Inflammatory macrophage treated with lipopolysaccharide for 1 hour (primary cell): ENCODE measurements around the gene ATG16L2.

Experiments
- DNase-seq, 2 donors: peaks; one replicate each; pipeline ENCODE4 v3.0.0-alpha.2; 2020 to 2022

Gene ATG16L2

DNA sequence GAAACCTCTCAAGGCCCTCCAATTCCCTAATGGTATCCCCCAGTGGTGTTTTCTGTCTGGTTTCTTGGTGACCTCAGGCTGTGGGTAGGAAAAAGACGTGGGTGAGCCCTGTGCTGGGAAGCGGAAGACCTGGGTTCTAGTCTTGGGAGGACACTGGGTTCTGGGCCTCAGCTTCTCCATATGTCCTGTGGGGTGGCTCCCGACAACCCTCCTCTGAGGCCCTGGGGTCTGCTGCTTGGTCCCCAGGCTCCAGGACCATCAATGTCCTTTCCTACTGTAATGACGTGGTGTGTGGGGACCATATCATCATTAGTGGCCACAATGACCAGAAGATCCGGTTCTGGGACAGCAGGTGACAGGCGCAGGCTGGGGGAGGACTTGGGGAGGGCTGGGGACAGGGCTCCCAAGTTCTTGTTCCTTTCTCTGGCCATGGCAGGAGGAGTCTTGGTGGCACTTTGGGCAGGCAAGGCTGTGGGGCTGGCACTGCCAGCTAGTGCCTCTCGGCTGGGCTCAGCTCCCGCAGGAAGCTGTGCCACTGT lies 12.8 kb downstream of the ATG16L2 start:
- no peak for DNase-seq

GRCh38 chr11:72827656-72828055 lies 13.4 kb downstream of the ATG16L2 start:
- peak; percentile 58 to 69 for DNase-seq

GRCh38 chr11:72828081-72828567 lies 13.9 kb downstream of the ATG16L2 start:
- DNase-seq, result peak in 1 of 2 donors; percentile 52

- no peak for DNase-seq
These were observed 14.5 kb downstream of the ATG16L2 start for GRCh38 chr11:72828692-72829101.

- no peak for DNase-seq
These were observed 15.0 kb downstream of the ATG16L2 start for GRCh38 chr11:72829178-72829577.

DNA sequence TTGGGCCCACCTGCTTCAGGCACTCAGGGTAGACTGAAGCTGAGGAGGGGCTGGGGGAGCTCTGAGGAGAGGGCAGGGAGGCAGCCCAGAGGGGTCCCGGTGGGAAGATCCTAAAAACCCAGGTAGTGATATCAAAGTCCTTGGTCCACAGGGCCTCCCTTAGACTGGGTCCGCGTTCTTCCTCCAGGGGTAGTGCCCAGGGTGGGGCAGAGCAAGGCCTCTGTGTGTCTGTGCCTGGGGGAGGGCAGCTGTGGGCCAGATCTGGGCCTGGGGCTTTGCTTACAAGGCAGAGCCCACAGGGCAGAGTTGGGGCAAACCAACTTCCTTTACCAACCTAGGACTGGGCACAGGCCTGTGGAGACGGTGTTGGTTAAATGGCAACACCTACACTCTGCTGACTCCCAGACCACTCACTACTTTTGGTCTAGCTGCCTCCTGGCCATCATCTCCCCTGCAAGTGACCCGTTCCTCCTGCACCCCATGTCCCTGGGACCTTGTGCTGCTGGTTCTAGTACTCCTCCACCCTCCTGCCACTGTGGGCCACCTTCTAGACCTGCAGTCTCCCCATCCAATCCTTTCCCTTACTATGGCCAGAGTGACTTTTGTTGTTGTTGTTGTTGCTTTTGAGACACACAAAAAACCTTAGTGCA lies 15.8 kb downstream of the ATG16L2 start:
- no peak for DNase-seq

DNA sequence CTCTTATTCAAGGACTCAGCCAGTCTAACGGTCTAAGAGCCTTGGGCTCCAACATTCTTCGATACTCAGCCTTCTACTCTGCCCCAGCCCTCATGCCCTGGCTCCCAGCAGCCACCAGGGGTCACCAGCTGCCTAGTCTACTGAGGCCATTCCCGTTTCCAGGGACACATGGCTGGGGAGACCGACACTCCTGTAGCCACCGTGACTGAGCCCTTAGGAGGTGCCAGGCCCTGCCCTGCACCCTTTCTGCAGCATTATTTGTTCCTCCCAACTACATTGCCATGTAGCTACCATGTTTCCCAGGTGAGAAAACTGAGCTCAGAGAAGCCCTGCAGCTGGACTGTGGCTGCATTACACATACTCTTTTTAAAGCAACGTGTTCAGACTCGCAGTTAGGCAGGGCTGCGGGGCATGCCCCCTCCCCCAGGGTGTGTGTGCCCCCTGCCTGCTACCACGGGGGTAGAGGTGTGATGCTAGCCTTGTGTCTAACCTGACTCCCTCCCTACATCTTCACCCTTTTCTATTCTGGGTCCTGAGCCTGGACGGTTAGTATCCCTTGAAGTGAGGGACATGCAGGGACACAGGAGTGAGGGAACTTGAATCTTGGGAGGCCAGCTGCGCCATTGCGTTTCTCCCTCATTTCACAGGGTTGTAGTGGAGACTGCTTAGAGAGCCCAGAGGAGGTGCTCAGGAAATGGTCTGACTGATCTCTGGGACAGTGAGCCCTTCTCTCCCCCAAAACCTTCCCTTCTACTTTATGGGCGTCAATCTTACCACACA lies 17.5 kb downstream of the ATG16L2 start:
- DNase-seq, result peak; percentile 52 to 81

GRCh38 chr11:72832301-72833082 lies 18.3 kb downstream of the ATG16L2 start:
- DNase-seq, result no peak

DNA sequence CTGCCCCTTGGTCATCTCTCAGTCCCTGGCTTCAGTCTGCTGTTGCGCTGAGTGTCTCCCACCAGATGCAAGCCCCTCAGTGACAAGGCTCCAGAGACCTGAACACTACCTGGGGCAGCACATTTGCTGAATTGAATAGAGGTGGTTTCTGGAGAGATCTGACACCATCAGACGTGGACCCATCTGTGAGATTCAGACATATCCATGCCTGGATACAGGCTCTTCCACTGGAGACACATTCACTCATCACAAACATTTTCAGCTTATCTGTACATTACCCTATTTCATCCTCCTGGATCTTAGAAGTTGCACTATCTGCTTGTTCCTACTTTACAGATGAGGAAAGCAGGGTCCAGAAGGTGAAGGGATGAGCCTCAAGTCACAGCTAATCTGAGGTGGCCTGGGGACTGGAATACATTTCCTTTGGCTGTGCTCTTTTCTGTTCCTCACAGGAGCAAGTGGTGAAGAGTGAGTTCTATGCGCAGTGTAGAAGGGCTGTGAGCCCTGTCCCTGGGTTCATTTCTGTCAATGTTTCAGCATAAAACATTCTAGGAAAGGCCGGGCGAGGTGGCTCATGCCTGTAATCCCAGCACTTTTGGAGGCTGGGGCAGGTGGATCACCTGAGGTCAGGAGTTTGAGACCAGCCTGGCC lies 19.0 kb downstream of the ATG16L2 start:
- DNase-seq, result no peak

GRCh38 chr11:72833811-72834493 lies 19.7 kb downstream of the ATG16L2 start:
- DNase-seq, result no peak

DNA sequence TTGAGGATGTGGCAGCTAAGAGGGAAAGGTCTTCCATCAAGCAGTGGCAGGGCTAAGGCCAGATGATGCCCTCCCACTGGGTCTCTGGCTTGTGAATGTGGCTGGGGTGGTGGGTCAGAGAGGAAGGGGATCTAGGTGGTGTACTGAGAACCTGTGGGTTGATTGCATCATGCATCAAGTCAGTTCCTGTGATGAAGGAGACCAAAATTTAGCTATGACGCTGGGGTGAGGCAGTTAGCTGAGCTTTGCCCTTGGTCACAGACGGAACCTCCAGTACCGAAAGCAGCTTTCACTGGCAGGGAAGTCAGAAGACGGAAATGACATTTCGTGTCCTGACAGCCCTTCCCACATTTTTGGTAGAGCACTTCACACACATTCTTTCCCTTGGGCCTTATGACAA lies 20.7 kb downstream of the ATG16L2 start:
- peak; percentile 51 to 59 for DNase-seq

GRCh38 chr11:72836111-72836510 lies 21.9 kb downstream of the ATG16L2 start:
- no peak for DNase-seq

DNA sequence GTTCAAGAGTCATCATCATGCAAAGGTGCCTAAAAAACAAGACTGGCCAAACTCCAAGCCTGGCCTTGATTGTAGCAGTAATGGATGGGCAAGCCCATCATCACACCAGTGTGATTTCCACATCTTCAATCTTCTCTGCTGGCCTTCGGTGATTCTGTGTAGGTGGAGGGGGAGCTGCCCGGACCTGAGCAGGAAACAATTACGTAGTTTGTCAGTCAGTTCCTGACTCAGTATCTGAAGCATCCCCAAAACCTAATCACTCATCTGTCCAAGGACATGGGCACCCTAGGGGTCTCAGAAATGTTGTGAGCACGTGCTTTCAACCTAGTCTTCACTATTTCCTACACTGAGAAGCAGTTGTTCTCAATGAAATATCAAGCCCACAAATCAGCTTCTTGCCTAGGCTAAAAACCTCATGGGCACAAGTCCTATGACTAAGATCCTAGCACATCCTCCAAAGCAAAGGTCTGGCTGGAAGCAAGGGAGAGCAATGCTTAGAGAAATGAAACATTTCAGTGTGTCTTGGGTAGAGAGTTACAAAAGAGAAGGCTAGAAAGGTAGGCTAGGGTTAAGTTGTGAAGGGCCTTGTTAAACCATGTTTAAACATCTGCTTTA lies 24.6 kb downstream of the ATG16L2 start:
- DNase-seq, result no peak

DNA sequence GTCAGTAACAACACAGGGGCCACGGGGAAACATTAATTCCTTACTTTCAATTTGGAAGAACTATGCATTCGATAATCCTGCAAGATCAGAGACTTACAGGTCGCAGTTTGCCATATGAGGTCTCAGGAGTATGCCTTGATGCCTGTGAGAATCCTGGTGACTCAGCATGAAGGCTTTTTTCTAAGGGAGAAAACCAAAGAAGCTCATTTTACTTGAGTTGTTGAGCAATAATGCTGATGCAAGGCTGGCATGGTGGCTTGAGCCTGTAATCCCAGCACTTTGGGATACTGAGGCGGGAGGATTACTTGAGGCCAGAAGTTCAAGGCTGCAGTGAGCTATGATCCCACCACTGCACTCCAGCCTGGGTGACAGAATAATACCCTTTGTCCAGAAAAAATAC lies 26.6 kb downstream of the ATG16L2 start:
- no peak for DNase-seq

GRCh38 chr11:72841397-72841796 lies 27.2 kb downstream of the ATG16L2 start:
- DNase-seq, result no peak

DNA sequence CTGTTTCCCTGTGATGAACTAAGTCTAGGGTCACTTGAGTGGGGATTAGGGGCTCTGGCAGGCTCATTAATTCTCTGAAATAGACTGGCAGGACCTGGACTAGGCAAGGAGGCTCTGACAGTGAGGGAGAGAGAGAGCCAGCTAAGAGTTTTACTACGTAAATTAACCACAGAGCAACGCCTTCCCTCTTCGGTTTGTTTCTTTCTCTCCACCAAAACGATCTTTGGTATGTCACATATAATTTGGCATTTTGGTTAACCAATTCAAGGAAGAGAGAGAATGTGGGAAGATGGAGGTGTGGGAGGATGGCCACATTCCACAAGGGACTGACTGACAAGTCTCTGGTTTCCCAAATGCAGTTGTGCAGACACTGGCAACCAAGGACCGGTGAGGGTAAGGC lies 27.9 kb downstream of the ATG16L2 start:
- DNase-seq, result no peak

- no peak for DNase-seq
These were observed 28.6 kb downstream of the ATG16L2 start for GRCh38 chr11:72842653-72843330.

- DNase-seq, result no peak
These were observed 30.1 kb downstream of the ATG16L2 start for GRCh38 chr11:72844356-72844755.

DNA sequence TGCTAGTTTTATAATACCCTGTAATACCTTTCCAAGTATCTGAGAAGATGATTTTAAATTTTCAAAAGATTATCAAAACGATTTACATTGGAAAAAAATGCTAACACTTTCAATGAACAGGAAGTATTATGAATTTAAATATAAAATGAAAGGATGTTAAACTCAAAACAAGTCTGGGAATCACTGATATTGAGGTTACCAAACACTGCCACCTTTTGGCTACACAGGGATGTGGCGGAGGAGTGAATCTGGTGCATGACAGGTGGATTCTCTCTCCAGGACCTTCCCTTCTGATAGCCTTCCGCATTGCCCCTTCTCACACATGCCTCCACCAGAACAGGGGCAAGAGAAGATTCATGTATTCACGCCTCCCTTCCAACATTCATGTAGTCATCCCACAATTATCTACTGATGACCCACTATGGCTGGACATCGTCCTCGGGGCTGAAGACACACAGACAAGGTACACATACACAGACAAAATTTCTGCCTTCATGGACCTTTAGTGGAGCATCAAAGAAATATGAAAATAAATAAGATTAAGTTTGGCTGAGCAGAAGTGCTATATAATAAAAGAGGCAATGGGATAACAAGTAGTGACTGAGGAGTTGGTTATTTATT lies 34.7 kb downstream of the ATG16L2 start:
- peak in 1 of 2 donors; percentile 54 for DNase-seq

DNA sequence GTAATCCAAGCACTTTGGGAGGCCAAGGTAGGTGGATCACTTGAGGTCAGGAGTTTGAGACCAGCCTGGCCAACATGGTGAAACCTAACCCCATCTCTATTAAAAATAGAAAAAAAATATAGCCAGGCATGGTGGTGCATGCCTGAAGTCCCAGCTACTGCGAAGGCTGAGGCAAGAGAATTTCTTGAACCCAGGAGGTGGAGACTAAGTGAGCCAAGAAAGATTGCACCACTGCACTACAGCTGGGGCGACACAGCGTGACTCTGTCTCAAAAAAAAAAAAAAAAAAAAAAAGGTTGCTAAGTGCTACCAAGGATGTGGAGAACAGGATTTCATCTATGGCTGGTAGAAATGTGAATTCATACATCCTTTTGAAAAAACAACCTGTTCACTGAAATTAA lies 36.6 kb downstream of the ATG16L2 start:
- no peak for DNase-seq

DNA sequence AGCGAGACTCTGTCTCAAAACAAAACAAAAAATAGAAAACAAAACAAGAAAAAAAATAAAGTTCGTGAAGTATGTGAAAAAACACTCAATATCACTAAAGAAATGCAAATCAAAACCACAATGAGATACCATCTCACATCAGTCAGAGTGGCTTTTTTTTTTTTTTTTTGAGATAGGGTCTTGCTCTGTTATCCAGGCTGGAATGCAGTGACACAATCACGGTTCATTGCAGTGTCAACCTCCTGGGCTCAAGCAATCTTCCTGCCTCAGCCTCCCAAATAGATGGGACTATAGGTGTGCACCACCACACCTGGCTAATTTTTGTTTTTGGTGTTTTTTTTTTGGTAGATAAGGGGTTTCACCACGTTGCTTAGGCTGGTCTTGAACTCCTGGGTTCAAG lies 37.5 kb downstream of the ATG16L2 start:
- DNase-seq, result no peak
